Stimulated activated CD8-positive, alpha-beta memory T cell treated with anti-CD3 and anti-CD28 coated beads, Interleukin-2, amount 100 ng/mL, for 1 hour (primary cell): Measurements from ENCODE around the gene ZNF503.

Experiments
- DNase-seq, 2 donors: peaks; one replicate each; pipeline ENCODE4 v3.0.0-alpha.2; 2020; ENCODE audit warnings: low read depth in 2 of 2

ZNF503 gene, protein sequence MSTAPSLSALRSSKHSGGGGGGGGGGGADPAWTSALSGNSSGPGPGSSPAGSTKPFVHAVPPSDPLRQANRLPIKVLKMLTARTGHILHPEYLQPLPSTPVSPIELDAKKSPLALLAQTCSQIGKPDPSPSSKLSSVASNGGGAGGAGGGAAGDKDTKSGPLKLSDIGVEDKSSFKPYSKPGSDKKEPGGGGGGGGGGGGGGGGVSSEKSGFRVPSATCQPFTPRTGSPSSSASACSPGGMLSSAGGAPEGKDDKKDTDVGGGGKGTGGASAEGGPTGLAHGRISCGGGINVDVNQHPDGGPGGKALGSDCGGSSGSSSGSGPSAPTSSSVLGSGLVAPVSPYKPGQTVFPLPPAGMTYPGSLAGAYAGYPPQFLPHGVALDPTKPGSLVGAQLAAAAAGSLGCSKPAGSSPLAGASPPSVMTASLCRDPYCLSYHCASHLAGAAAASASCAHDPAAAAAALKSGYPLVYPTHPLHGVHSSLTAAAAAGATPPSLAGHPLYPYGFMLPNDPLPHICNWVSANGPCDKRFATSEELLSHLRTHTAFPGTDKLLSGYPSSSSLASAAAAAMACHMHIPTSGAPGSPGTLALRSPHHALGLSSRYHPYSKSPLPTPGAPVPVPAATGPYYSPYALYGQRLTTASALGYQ

DNA sequence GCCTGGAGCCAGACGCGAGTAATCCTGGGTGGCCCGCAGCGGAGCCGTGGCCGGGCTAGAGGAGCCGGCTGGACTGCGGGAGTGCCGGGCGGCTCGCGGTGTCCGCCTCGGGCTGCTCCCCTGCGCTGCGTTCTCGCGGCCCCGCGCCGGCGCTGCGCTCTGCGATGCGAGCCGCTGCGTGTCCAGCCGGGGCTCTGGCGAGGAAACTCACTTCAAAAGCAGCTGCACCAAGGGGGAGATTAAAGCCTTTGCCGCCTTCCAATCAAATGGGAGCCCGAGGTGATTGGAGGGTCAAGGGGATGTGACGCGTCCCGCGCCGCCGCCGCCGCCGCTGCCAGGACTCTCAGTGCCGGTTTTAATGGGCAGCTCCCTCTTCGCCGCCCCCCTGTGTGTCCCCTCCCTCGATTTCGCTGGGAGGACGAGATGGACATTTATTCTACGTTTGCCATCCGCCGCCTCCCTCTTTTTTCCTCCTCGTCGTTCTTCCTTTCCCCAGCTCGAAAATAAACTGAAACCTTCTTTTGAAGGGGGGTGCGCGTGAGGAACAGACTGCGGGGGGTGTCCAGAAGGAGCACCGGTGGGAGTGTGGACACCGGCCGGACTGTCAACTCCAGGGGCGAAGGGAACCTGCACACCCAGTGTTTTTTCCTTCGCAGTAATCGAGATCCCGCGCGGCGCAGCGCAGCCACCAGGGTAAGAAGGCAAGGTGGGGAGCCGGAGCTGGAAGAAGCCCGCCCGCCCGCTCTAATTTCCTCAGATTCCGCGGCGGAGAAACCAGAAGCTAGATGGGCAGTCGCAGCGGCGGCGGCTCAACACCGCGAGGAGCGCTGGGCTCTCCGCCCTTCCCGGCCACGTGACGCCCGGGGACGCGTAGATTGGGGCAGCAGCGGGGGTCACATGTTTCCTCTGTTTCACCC is at the start of gene ZNF503:
TSS of gene ZNF503 (minus strand) at position 196 of the 917 bp plus-strand sequence. CDS start 345 bp downstream, outside the sequence.
- no peak for DNase-seq

GRCh38 chr10:75450644-75451640 is 49.4 kb upstream of the ZNF503 start:
- DNase-seq, result no peak

- DNase-seq, result no peak
These were observed 48.5 kb upstream of the ZNF503 start for GRCh38 chr10:75450075-75450445.

- DNase-seq, result no peak
These were observed 48.0 kb upstream of the ZNF503 start for GRCh38 chr10:75449382-75450074.

- DNase-seq, result no peak
These were observed 46.6 kb upstream of the ZNF503 start for GRCh38 chr10:75448166-75448565.

GRCh38 chr10:75446508-75446907 is 44.9 kb upstream of the ZNF503 start:
- no peak for DNase-seq

DNA sequence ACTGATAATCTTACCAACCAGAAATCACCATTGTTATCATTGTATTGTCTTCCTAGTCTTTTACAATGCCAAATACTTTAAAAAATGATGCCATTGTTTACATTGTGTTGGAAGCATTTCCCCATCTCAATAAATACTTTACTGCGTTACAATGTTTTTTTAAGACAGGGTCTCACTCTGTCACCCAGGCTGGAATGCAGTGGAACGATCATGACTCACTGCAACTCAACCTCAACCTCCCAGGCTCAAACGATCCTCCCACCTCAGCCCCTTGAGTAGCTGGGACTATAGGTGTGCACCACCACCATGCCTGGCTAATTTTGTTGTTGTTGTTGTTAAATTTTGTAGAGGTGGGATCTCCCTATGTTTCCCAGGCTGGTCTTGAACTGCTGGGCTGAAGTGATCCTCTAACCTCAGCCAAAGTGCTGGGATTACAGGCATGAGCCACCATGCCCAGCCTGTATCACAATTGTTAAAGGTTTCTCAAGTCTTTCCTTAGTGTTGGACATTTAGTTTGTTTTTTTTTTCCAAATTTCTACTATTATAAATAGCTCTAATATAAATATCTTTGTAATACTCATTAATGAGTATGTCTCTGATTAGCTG is 43.3 kb upstream of the ZNF503 start:
- DNase-seq, result no peak

DNA sequence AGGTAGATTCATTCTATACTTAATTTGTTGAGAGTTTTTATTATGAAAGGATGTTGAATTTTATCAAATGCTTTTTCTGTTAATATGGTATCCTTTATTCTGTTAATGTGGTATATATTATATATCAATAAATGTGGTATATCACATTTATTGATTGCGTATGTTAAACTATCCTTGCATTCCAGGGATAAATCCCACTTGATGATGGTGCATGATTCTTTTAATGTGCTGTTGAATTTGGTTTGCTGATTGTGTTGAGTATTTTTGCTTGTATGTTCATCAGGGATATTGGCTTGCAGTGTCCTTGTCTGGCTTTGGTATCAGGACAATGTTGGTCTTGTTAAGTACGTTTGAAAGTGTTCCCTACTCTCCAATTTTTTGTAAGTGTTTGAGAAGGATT is 41.8 kb upstream of the ZNF503 start:
- DNase-seq, result no peak

DNA sequence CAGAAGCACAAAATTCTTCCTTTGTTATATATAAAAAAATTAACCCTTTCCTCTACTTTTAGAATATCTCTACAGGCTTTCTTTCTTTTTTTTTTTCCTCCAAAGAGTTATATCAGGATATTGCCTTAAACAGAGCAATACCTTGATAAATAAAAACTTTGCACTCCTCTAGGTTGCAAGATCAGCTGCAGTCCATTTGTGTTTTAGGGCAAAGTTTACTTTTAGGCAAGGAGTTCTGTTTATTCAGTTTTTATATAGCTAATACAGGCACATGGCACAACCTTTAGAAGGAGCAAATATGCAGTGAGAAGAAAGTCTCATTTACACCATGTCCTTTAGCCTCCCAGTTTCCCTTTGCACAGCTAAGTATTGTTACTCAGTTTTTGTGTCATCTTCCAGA is 40.1 kb upstream of the ZNF503 start:
- DNase-seq, result no peak

GRCh38 chr10:75441196-75441595 is 39.6 kb upstream of the ZNF503 start:
- DNase-seq, result no peak

GRCh38 chr10:75440271-75440793 is 38.8 kb upstream of the ZNF503 start:
- DNase-seq, result no peak

GRCh38 chr10:75439811-75440210 is 38.2 kb upstream of the ZNF503 start:
- no peak for DNase-seq

DNA sequence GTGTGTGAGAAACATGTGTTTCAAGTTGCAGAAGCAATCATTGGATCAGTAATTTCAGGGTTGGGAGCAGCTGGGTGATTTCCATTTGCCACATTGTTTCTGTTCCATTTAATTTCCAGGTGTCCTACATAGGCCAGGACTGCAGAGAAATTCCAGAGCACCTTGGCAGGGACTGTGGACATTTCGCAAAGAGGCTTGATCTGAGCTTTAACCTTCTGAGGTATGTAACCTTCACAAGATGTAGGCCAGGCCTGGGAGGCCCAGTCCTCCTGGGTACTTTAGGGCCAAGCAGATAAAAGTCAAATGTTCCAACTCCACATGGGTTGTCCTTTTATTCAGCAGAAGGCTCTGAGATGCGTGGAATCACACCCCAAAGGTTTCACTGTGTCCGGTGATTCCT is 36.7 kb upstream of the ZNF503 start:
- no peak for DNase-seq

GRCh38 chr10:75437693-75438092 is 36.1 kb upstream of the ZNF503 start:
- DNase-seq, result no peak

DNA sequence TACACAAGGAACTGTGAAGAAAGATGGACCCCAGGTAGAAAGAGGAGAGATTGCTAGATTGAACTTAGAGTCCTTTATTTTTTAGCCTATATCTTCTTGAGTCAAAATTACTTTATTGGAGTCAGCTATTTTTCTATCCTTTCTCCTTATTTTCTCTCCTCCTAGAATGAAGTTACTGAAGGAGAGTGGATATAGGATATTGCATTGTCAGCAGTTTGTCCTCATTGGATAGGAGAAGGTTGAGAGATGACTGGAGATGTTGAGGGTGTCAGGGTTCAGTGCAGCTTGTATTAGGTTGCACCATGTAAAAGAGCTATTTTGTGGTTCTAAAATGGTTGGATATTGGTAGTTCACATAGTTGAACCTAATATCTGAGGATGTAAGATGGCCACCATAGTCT is 35.3 kb upstream of the ZNF503 start:
- DNase-seq, result no peak

DNA sequence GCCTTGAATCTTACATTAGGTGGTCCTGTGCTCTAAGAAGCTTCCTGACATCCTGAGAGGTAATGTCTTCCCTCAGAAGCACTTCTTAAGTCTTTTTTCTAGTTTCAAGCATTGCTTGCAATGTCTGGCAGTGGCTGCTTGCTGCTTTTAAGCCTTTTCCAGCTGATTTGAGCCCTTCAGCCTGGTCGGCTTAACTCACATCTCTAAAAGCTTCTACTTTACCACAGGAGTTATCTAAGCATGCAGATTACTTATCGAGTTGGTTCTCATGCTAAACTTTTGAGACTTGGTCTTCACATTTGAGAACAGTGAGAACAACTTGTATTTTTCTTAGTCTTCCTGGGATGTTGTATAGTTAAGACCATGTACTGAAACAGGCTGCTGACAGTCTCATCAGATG is 33.7 kb upstream of the ZNF503 start:
- DNase-seq, result no peak

- no peak for DNase-seq
These were observed 32.7 kb upstream of the ZNF503 start for GRCh38 chr10:75434291-75434690.

DNA sequence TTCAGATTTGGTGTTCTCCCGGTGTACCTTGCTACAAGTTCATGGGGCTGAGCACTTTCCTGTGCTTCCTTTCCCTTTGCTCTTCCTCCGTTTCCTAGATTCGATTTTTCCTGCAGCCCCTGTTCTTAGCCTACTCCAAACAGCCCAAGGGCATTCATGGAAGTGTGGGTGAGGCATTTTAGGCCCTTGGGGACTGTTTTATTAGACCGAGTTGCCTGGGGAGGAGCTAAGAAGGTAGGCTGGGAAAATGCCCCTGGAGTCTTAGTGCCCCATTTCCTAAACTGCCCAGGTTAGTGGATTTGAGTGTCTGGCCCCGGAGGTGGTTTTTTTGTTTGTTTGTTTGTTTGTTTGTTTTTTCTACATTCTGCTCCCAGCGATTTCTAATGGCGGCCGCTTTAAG is 31.7 kb upstream of the ZNF503 start:
- no peak for DNase-seq

GRCh38 chr10:75432763-75433162 is 31.2 kb upstream of the ZNF503 start:
- DNase-seq, result no peak

- DNase-seq, result no peak
These were observed 30.6 kb upstream of the ZNF503 start for GRCh38 chr10:75432176-75432575.
